Gastrocnemius medialis (tissue), 4 donors: Measurements from ENCODE around the gene FAM240B. TPM values are rescaled to one million over a fixed set of nuclear protein-coding genes. Genes with fewer than 3 reads are reported as not detected.
A peak's percentile ranks its signal among the peaks of the same experiment; 100 is the strongest.

Source experiments
- ATAC-seq, 2 donors: fragments of 150-250 bp; one replicate each; pipeline ENCODE4 v1.9.1; 2016
- DNase-seq, 2 donors: peaks; one replicate each; pipeline ENCODE4 v3.0.0-alpha.2; 2019
- H3K27ac ChIP-seq, 4 donors: fragments of 200-600 bp; sonication (generic); 1 replicate in 1 of 4; 2 replicates in 3 of 4; pipeline ENCODE4 v1.5.1; 2016 to 2018; ENCODE audit warnings: mild to moderate bottlenecking in 2 of 4, moderate library complexity in 1 of 4
- H3K27me3 ChIP-seq, 3 donors: fragments of 200-600 bp; sonication (generic) in 2 of 3; 1 replicate in 1 of 3; 2 replicates in 2 of 3; pipeline versions ENCODE4 v1.5.1 to v1.6.0; 2016 to 2019; ENCODE audit warnings: mild to moderate bottlenecking in 1 of 3, moderate library complexity in 1 of 3
- H3K36me3 ChIP-seq, 2 donors: fragments of 200-600 bp; sonication (generic) in 1 of 2; one replicate each; pipeline ENCODE4 v1.5.1; 2017 to 2018
- H3K4me1 ChIP-seq, 2 donors: fragments of 200-600 bp; sonication (generic) in 1 of 2; one replicate each; pipeline ENCODE4 v1.5.1; 2016 to 2017; ENCODE audit warnings: mild to moderate bottlenecking in 2 of 2
- H3K4me3 ChIP-seq, 4 donors: fragments of 200-600 bp; sonication (generic) in 3 of 4; 1 replicate in 1 of 4; 2 replicates in 3 of 4; pipeline ENCODE4 v1.5.1; 2016 to 2019; ENCODE audit warnings: mild to moderate bottlenecking in 2 of 4
- H3K9me3 ChIP-seq, 3 donors: fragments of 200-600 bp; sonication (generic) in 2 of 3; 1 replicate in 1 of 3; 2 replicates in 2 of 3; pipeline ENCODE4 v1.5.1; 2016 to 2019
- CTCF ChIP-seq, 5 experiments: fragments of 450-650 bp in 3 of 5; fragments of 200-600 bp in 2 of 5; sonication (generic) in 2 of 5; IDR thresholded peaks in 4 of 5; conservative IDR thresholded peaks in 1 of 5; 1 replicate in 4 of 5; 2 replicates in 1 of 5; pipeline ENCODE4 v1.5.1; 2016 to 2019; ENCODE audit warnings: antibody characterized with exemption in 5 of 5, mild to moderate bottlenecking in 3 of 5, moderate library complexity in 3 of 5
- POLR2A ChIP-seq, 2 donors: fragments of 450-650 bp; IDR thresholded peaks; one replicate each; pipeline ENCODE4 v1.6.1; 2017; ENCODE audit warnings: antibody characterized with exemption in 2 of 2, mild to moderate bottlenecking in 2 of 2, moderate library complexity in 2 of 2
- in situ Hi-C, 4 donors: fragments of 200-750 bp; cut with MboI; loops; one replicate each; pipeline versions ENCODE4 v1.15.0 to v1.8.0; 2017; ENCODE audit warnings: low sequenced_read_pairs in 4 of 4
- intact Hi-C: fragments of 100-400 bp; cut with DNase I; formaldehyde crosslinking; loops from one replicate; pipeline ENCODE4 v1.15.1; 2023; ENCODE audit warnings: low total_unique reads
- total RNA-seq, 4 donors: library from RNA; depleted of rRNA; stranded (reverse); fragments of >200 nt; gene quantifications; one replicate each; pipeline versions ENCODE4 v1.1.0 to v1.2.3, GENCODE V29; 2016

The FAM240B gene
- total RNA-seq, 4 donors from 2014 or later: not detected

DNA sequence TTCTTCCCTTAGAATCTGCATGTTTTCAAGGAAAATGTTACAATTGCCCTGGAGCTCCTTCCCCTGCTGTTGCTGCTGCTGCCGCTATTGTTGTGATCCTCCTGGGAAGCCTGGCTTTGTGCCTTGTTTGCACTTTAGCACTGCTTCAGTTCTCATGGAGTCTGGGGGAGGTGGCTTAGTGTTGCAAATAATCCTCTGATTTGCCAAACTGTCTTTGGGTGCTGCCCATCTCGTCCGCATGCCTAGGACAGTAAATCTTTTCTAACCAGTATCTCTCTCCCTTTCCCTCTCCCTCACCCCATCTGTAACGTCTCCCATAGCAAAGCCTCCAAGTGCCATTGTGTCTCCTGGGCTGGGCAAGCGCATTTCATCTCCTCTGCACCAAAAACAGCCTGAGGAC lies 30.3 kb downstream of the FAM240B start:
- ATAC-seq (no peak), DNase-seq (no peak)
- in situ Hi-C loops (no loop called here), intact Hi-C loops (no loop called here)
- H3K4me3 ChIP-seq: no peak overlapping the region
- H3K27me3 ChIP-seq: no peaks in the 10 kb centered on the region
- no peaks in the 10 kb centered on the region for H3K9me3 ChIP-seq
- H3K27ac ChIP-seq: no peak overlapping the region
- no peaks in the 10 kb centered on the region for H3K36me3 ChIP-seq
- H3K4me1 ChIP-seq: no peaks in the 10 kb centered on the region
- no peak for TF ChIP-seq POLR2A (IDR thresholded peaks at IDR 0.05)
- no peak for TF ChIP-seq CTCF (IDR thresholded peaks at IDR 0.05 in 4 of 5, conservative IDR thresholded peaks at IDR 0.05 in 1 of 5)

GRCh38 chr9:38687992-38688391 lies 31.9 kb downstream of the FAM240B start:
- Histone ChIP-seq H3K27ac (no peak overlapping the region), H3K4me3 (peak overlapping the region in 1 of 4 donors; percentile 1), H3K36me3 (no peaks in the 10 kb centered on the region), H3K9me3 (no peaks in the 10 kb centered on the region), H3K27me3 (no peaks in the 10 kb centered on the region), H3K4me1 (no peaks in the 10 kb centered on the region)
- DNase-seq (no peak), ATAC-seq (no peak)
- in situ Hi-C loops (no loop called here), intact Hi-C loops (no loop called here)
- no peak for TF ChIP-seq POLR2A (IDR thresholded peaks at IDR 0.05)
- TF ChIP-seq CTCF (IDR thresholded peaks at IDR 0.05 in 4 of 5, conservative IDR thresholded peaks at IDR 0.05 in 1 of 5): no peak

DNA sequence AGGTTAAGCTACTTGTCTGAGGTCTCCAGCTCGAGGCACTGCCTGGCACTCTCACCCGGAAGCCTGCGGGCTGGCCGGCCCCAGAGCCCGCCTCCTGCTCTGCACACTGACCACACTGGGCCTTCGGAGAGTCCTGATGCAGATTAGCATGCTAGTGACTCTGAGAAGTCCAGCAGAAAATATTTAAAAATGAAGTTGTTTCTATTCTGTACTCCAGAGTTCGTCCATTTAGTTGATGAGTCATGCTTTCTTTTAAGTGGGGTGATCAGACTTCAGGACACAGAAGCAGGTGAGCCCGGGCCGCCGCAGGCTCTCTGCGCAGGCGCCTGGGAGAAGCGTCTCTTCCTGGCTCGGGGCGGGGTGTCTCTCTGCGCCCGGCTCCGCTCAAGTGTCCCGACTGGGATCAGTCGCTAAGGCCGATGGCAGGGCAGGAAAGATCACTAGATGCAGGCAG lies 32.5 kb downstream of the FAM240B start:
- peak overlapping the region in 2 of 4 donors; percentile 1 to 17 for H3K4me3 ChIP-seq
- H3K9me3 ChIP-seq: no peaks in the 10 kb centered on the region
- ATAC-seq (no peak), DNase-seq (no peak)
- in situ Hi-C loops: no loop called here
- no peaks in the 10 kb centered on the region for H3K27me3 ChIP-seq
- no peaks in the 10 kb centered on the region for H3K4me1 ChIP-seq
- intact Hi-C loops: no loop called here
- no peaks in the 10 kb centered on the region for H3K36me3 ChIP-seq
- no peak for TF ChIP-seq CTCF (IDR thresholded peaks at IDR 0.05 in 4 of 5, conservative IDR thresholded peaks at IDR 0.05 in 1 of 5)
- no peak for TF ChIP-seq POLR2A (IDR thresholded peaks at IDR 0.05)
- H3K27ac ChIP-seq: no peak overlapping the region

DNA sequence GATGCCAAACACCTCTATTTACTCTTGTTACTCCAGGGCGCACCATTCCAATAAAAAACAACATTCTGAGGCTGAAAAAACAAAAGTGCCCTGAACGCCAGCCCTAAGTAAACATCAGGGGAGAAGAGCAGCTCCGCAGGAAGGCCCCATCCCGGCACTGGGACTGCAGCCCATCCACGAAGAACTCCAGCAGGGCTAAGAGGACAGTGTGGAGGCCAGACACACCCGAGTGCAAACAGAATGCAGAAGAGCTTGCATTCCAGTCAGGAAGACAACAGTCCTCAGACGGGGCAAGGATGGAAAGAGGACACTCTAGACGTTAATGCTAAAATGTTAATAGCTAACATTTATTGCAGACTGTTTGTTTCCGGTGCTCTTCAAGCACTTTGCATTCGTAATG lies 33.0 kb downstream of the FAM240B start:
- no peaks in the 10 kb centered on the region for H3K36me3 ChIP-seq
- H3K27me3 ChIP-seq: no peaks in the 10 kb centered on the region
- H3K27ac ChIP-seq: no peak overlapping the region
- in situ Hi-C loops (no loop called here), intact Hi-C loops (no loop called here)
- ATAC-seq: no peak
- no peaks in the 10 kb centered on the region for H3K4me1 ChIP-seq
- no peaks in the 10 kb centered on the region for H3K9me3 ChIP-seq
- no peak for DNase-seq
- no peak for TF ChIP-seq POLR2A (IDR thresholded peaks at IDR 0.05)
- no peak for TF ChIP-seq CTCF (IDR thresholded peaks at IDR 0.05 in 4 of 5, conservative IDR thresholded peaks at IDR 0.05 in 1 of 5)
- H3K4me3 ChIP-seq: no peak overlapping the region

GRCh38 chr9:38685535-38685934 lies 34.4 kb downstream of the FAM240B start:
- Histone ChIP-seq H3K36me3 (no peaks in the 10 kb centered on the region), H3K4me1 (no peaks in the 10 kb centered on the region), H3K4me3 (no peak overlapping the region), H3K9me3 (no peaks in the 10 kb centered on the region), H3K27ac (no peak overlapping the region), H3K27me3 (no peaks in the 10 kb centered on the region)
- DNase-seq (no peak), ATAC-seq (no peak)
- intact Hi-C loops: no loop called here
- TF ChIP-seq POLR2A (IDR thresholded peaks at IDR 0.05): no peak
- no peak for TF ChIP-seq CTCF (IDR thresholded peaks at IDR 0.05 in 4 of 5, conservative IDR thresholded peaks at IDR 0.05 in 1 of 5)
- in situ Hi-C loops: no loop called here
